ENCODE data around the gene TECPR1. TPM values are rescaled to one million over a fixed set of nuclear protein-coding genes. Genes with fewer than 3 reads are reported as not detected.

TECPR1 gene
- total RNA-seq, 1 experiment from 2014 or later = 13.9 TPM

- Mint-ChIP-seq H3K36me3 (ENCODE audit: insufficient read depth in 1 of 3, low read depth in 3 of 3) (peaks cover 12 to 30% (median 25%) of the 10 kb centered on the region in 3 experiments; a peak in 6 of 7 replicates), H3K4me1 (peaks cover 4 to 8% of the 10 kb centered on the region in 2 experiments; a peak in 3 of 4 replicates), H3K27me3 (ENCODE audit: low read depth) (no peaks in the 10 kb centered on the region), H3K9me3 (no peaks in the 10 kb centered on the region), H3K4me3 (peak overlapping the region; percentile 63 to 76; a peak in 4 of 5 replicates), H3K27ac (peak overlapping the region in 2 of 3 experiments; percentile 28 to 59; a peak in 2 of 7 replicates)
- Histone ChIP-seq H3K9ac (ENCODE audit: extremely low read depth, insufficient read length, low read length) (no peak overlapping the region), H3K79me2 (ENCODE audit: insufficient read depth, low read length) (no peaks in the 10 kb centered on the region), H2BK20ac (ENCODE audit: low read depth, low read length, poor library complexity, severe bottlenecking) (no peak overlapping the region), H3K18ac (ENCODE audit: insufficient read length, low read depth, low read length) (no peak overlapping the region), H3K4me1 (ENCODE audit: insufficient read depth, low read length) (no peaks in the 10 kb centered on the region), H3K4ac (ENCODE audit: low read depth, low read length) (no peak overlapping the region), H2BK12ac (ENCODE audit: insufficient read length, low read depth, low read length) (no peak overlapping the region), H2BK120ac (ENCODE audit: low read depth, low read length, poor library complexity, severe bottlenecking) (no peak overlapping the region), H4K8ac (replicated peaks; ENCODE audit: insufficient read length, low read depth, low read length) (no peak overlapping the region), H3K4me2 (ENCODE audit: insufficient read depth, insufficient read length, low read length) (no peak overlapping the region), H3T11ph (ENCODE audit: low read length) (no peak overlapping the region), H3K27me3 (ENCODE audit: insufficient read depth, low read length) (no peaks in the 10 kb centered on the region), H2AFZ (ENCODE audit: low read length) (no peak overlapping the region), H3K79me1 (ENCODE audit: insufficient read depth, low read depth, low read length, poor library complexity, severe bottlenecking) (no peaks in the 10 kb centered on the region), H3K23ac (ENCODE audit: insufficient read length, low read depth, low read length) (no peak overlapping the region), H2BK5ac (ENCODE audit: insufficient read length, low read length) (no peak overlapping the region), H4K91ac (ENCODE audit: insufficient read length, low read depth, low read length) (no peak overlapping the region), H4K5ac (ENCODE audit: insufficient read length, low read depth, low read length) (no peak overlapping the region), H3K23me2 (ENCODE audit: insufficient read length, low read depth, low read length, poor library complexity, severe bottlenecking) (no peaks in the 10 kb centered on the region), H3K56ac (ENCODE audit: insufficient read length, low read depth, low read length) (no peak overlapping the region), H3K27ac (ENCODE audit: insufficient read length, low read depth, low read length) (no peak overlapping the region), H4K20me1 (ENCODE audit: control insufficient read depth, insufficient read depth, insufficient read length) (no peaks in the 10 kb centered on the region), H3K9me3 (ENCODE audit: control insufficient read depth, low read depth, low read length) (no peaks in the 10 kb centered on the region), H2BK15ac (ENCODE audit: low read depth, low read length) (no peak overlapping the region), H2AK5ac (ENCODE audit: insufficient read length, low read length) (no peak overlapping the region), H3K14ac (ENCODE audit: insufficient read depth, low read length) (no peak overlapping the region)
- DNase-seq = no peak
- WGBS (ENCODE audit: extremely low coverage, insufficient read length, low lambda C conversion rate) = no CpG with 5 or more reads among the region's 17 CpGs
- no peak for TF ChIP-seq CTCF (conservative IDR thresholded peaks at IDR 0.05)
Measured at GRCh38 chr7:98209166-98209920, 42.7 kb downstream of the TECPR1 start.
